GM21360 (cell line): Measurements from ENCODE around the gene MEAK7.

Experiments used
- ATAC-seq: cut with Tn5 transposase; IDR thresholded peaks from one replicate; pipeline ENCODE4 v1.9.1; 2021; ENCODE audit warnings: mild to moderate bottlenecking, moderate library complexity; ENCODE audit not compliant: unreplicated experiment

The MEAK7 gene

GRCh38 chr16:84513666-84514065, 9.2 kb upstream of the MEAK7 start:
- no peak for ATAC-seq

GRCh38 chr16:84513123-84513522, 8.7 kb upstream of the MEAK7 start:
- no peak for ATAC-seq

- ATAC-seq, result no peak
These were observed 7.4 kb upstream of the MEAK7 start for GRCh38 chr16:84511831-84512230.

GRCh38 chr16:84511180-84511800, 6.8 kb upstream of the MEAK7 start:
- no peak for ATAC-seq

- ATAC-seq, result no peak
These were observed 4.8 kb upstream of the MEAK7 start for GRCh38 chr16:84509032-84509950.

GRCh38 chr16:84508502-84508901, 4.0 kb upstream of the MEAK7 start:
- no peak for ATAC-seq

- ATAC-seq, result no peak
These were observed 2.8 kb upstream of the MEAK7 start for GRCh38 chr16:84507011-84507982.

- ATAC-seq, result no peak
These were observed 1.1 kb upstream of the MEAK7 start for GRCh38 chr16:84505249-84506187.

- no peak for ATAC-seq
These were observed 586 bp downstream of the MEAK7 start for GRCh38 chr16:84503751-84504395.

GRCh38 chr16:84502581-84502980, 1.9 kb downstream of the MEAK7 start:
- ATAC-seq, result no peak

GRCh38 chr16:84502075-84502474, 2.4 kb downstream of the MEAK7 start:
- ATAC-seq, result no peak

- no peak for ATAC-seq
These were observed 3.3 kb downstream of the MEAK7 start for GRCh38 chr16:84501077-84501735.

- no peak for ATAC-seq
These were observed 3.9 kb downstream of the MEAK7 start for GRCh38 chr16:84500531-84500930.

- no peak for ATAC-seq
These were observed 4.8 kb downstream of the MEAK7 start for GRCh38 chr16:84499638-84500037.

- ATAC-seq, result no peak
These were observed 5.4 kb downstream of the MEAK7 start for GRCh38 chr16:84498859-84499620.

GRCh38 chr16:84498223-84498610, 6.2 kb downstream of the MEAK7 start:
- ATAC-seq, result no peak

- no peak for ATAC-seq
These were observed 6.8 kb downstream of the MEAK7 start for GRCh38 chr16:84497418-84498222.
